A673 (cell line): Measurements from ENCODE around the gene DCLRE1C.

ENCODE experiments used
- EZH2 ChIP-seq: fragments of 200-600 bp; sonication (generic); IDR thresholded peaks from 2 replicates; pipeline ENCODE4 v1.6.1; 2017; ENCODE audit warnings: borderline replicate concordance, low read depth, mild to moderate bottlenecking, mixed read lengths, antibody characterized with exemption, low read length; ENCODE audit not compliant: poor library complexity, severe bottlenecking
- TF ChIP-seq, protein P1 (sequence below): fragments of 300-800, 200-600 bp; sonication (generic); conservative IDR thresholded peaks from 2 replicates; pipeline ENCODE4 v1.5.1; 2017; ENCODE audit warnings: low read depth, mild to moderate bottlenecking, antibody characterized with exemption, low read length, moderate library complexity, mixed read lengths

DNA sequence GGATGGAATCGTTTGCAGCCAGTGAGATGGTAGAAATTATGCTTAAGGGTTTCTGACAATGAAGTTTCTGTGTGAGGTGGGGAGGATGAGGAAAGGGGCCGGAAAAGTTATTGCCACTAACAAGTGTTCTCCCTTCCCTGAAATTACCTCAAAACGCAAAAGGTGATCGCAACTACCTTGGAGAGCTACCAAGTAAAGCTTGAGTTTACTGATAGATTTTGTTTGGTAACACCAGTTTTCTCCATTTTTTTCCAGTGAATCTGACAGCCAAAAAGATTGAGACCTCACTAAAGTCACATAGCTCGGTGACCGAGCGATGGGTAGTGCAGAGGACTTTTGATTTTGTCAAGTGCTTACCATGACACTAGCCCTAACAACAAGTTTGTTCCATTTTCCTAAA is 73.7 kb downstream of the DCLRE1C start:
- TF ChIP-seq, protein P1, sequence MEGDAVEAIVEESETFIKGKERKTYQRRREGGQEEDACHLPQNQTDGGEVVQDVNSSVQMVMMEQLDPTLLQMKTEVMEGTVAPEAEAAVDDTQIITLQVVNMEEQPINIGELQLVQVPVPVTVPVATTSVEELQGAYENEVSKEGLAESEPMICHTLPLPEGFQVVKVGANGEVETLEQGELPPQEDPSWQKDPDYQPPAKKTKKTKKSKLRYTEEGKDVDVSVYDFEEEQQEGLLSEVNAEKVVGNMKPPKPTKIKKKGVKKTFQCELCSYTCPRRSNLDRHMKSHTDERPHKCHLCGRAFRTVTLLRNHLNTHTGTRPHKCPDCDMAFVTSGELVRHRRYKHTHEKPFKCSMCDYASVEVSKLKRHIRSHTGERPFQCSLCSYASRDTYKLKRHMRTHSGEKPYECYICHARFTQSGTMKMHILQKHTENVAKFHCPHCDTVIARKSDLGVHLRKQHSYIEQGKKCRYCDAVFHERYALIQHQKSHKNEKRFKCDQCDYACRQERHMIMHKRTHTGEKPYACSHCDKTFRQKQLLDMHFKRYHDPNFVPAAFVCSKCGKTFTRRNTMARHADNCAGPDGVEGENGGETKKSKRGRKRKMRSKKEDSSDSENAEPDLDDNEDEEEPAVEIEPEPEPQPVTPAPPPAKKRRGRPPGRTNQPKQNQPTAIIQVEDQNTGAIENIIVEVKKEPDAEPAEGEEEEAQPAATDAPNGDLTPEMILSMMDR, result no peak
- no peak for TF ChIP-seq EZH2
